BE2C (cell line): ENCODE measurements around the gene TMEM163.

Experiments
- DNase-seq: peaks from one replicate; pipeline ENCODE4 v3.0.0-alpha.2; 2020
- H3K27me3 ChIP-seq: fragments of 250-450 bp; sonication (Bioruptor Pico); 2 replicates; pipeline ENCODE4 v1.5.1; 2020; ENCODE audit warnings: mild to moderate bottlenecking
- H3K36me3 ChIP-seq: fragments of 250-450 bp; sonication (Bioruptor Pico); 2 replicates; pipeline ENCODE4 v1.5.1; 2020; ENCODE audit warnings: mild to moderate bottlenecking
- H3K4me1 ChIP-seq: fragments of 250-450 bp; sonication (Bioruptor Pico); 2 replicates; pipeline ENCODE4 v1.5.1; 2020
- H3K4me3 ChIP-seq: 2 replicates; pipeline ENCODE4 v1.5.1; 2011; ENCODE audit warnings: low read depth, low read length
- H3K9me3 ChIP-seq: fragments of 250-450 bp; sonication (Bioruptor Pico); 2 replicates; pipeline ENCODE4 v1.5.1; 2020
- TF ChIP-seq, protein P1 (sequence below): IDR thresholded peaks from 2 replicates; pipeline ENCODE4 v1.5.1; 2012; ENCODE audit warnings: mild to moderate bottlenecking, low read depth, low read length

TMEM163 gene

DNA sequence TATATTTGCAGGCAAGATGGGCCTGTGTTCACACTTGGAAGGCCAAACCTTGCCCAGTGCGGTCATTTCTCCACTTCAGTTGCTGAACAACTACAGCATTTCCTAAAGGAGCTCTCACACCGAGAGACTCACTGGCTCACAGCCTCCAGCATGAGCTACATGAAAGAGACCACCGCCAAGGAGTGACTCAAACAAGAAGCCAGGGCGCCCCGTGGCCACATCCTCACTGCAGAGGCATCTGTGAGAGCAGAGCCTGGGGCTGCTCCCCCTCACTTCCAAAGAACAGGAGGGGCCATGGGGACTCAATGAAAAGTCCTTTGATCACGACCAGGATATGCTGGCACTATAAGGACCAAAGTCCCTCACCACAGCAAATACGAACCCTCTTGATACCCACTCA is 50.0 kb downstream of the TMEM163 start:
- Histone ChIP-seq H3K4me1 (no peaks in the 10 kb centered on the region), H3K27me3 (no peaks in the 10 kb centered on the region), H3K36me3 (no peaks in the 10 kb centered on the region), H3K9me3 (no peaks in the 10 kb centered on the region), H3K4me3 (no peak overlapping the region)
- TF ChIP-seq, protein P1, sequence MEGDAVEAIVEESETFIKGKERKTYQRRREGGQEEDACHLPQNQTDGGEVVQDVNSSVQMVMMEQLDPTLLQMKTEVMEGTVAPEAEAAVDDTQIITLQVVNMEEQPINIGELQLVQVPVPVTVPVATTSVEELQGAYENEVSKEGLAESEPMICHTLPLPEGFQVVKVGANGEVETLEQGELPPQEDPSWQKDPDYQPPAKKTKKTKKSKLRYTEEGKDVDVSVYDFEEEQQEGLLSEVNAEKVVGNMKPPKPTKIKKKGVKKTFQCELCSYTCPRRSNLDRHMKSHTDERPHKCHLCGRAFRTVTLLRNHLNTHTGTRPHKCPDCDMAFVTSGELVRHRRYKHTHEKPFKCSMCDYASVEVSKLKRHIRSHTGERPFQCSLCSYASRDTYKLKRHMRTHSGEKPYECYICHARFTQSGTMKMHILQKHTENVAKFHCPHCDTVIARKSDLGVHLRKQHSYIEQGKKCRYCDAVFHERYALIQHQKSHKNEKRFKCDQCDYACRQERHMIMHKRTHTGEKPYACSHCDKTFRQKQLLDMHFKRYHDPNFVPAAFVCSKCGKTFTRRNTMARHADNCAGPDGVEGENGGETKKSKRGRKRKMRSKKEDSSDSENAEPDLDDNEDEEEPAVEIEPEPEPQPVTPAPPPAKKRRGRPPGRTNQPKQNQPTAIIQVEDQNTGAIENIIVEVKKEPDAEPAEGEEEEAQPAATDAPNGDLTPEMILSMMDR, result no peak
- DNase-seq, result no peak

DNA sequence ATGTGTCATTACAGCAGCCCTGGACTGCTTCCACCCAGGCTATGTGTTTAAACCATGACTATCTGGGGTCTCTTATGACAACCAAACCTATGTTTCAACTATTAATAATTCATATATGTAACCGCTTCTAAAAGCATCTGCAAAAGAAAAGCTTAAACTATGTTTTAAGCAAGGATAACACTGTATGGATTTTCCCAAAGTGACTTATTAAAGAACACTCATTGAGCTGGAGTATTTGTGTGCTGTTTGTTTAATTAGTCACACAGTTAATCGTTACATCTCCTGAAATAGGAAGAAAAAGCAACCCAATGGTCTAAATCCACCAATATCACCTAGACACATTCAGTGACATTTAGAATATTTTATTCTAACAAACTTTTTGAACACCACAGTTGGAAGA is 51.3 kb downstream of the TMEM163 start:
- TF ChIP-seq, protein P1, result no peak
- DNase-seq, result no peak
- H3K27me3 ChIP-seq, result no peaks in the 10 kb centered on the region
- no peaks in the 10 kb centered on the region for H3K36me3 ChIP-seq
- no peaks in the 10 kb centered on the region for H3K9me3 ChIP-seq
- no peak overlapping the region for H3K4me3 ChIP-seq
- no peaks in the 10 kb centered on the region for H3K4me1 ChIP-seq

DNA sequence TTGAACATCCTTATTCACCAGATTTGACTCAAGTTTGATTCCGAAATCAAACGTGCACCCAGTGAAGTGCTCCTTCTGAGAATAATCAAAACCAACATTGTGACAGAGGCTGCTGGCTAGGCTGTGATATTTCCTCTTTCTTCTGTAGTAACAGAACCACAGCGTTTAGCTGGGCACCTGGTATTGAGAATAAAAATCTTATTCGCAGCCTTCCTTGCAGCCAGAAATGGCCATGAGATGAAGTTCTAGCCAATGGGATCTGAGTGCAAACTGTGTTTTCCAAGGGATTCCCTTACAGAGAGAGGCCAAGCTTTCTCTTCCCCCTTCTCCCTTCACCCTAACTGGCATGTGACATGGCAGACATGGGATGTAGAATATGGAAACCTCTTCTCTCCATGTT is 51.7 kb downstream of the TMEM163 start:
- DNase-seq, result no peak
- H3K4me3 ChIP-seq, result no peak overlapping the region
- H3K36me3 ChIP-seq, result no peaks in the 10 kb centered on the region
- H3K27me3 ChIP-seq, result no peaks in the 10 kb centered on the region
- TF ChIP-seq, protein P1, result no peak
- no peaks in the 10 kb centered on the region for H3K9me3 ChIP-seq
- H3K4me1 ChIP-seq, result no peaks in the 10 kb centered on the region

DNA sequence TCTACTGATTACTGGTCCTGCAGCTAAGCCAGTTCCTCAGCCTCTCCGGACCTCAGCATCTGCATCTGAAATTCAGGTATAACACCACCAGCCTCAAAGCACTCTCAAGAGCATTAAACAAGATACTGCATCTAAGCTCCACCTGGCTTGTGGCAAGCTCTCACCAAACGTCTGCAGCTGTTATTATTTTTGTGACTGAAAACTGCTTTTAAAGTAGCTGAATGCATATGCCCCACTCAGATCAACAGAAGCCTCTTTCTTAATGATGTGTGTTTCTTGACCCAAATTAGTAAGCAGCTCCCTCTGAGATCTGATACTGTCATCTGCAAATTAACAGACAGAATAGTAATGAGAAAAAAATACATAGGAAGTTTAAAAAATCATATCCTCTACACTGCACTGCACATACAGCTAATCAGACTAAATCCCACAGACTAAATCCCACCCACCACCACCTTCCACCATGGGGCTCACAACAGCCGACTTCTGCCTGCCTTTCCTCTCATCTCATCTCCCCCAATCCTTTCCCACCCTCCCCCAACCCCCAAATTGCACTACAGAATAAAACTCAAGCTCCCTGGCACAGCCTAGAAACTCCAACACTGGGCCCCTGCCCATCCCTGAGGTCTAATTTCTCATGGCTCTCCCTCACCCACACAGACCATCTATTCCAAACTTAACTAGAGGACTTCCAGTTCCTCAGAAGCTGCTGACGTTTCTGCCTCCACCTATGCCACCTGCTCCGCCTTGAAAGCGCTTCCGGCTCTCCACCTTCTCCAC is 52.9 kb downstream of the TMEM163 start:
- no peak overlapping the region for H3K4me3 ChIP-seq
- H3K27me3 ChIP-seq, result no peaks in the 10 kb centered on the region
- H3K4me1 ChIP-seq, result no peaks in the 10 kb centered on the region
- H3K9me3 ChIP-seq, result no peaks in the 10 kb centered on the region
- no peak for DNase-seq
- TF ChIP-seq, protein P1, result no peak
- no peaks in the 10 kb centered on the region for H3K36me3 ChIP-seq

DNA sequence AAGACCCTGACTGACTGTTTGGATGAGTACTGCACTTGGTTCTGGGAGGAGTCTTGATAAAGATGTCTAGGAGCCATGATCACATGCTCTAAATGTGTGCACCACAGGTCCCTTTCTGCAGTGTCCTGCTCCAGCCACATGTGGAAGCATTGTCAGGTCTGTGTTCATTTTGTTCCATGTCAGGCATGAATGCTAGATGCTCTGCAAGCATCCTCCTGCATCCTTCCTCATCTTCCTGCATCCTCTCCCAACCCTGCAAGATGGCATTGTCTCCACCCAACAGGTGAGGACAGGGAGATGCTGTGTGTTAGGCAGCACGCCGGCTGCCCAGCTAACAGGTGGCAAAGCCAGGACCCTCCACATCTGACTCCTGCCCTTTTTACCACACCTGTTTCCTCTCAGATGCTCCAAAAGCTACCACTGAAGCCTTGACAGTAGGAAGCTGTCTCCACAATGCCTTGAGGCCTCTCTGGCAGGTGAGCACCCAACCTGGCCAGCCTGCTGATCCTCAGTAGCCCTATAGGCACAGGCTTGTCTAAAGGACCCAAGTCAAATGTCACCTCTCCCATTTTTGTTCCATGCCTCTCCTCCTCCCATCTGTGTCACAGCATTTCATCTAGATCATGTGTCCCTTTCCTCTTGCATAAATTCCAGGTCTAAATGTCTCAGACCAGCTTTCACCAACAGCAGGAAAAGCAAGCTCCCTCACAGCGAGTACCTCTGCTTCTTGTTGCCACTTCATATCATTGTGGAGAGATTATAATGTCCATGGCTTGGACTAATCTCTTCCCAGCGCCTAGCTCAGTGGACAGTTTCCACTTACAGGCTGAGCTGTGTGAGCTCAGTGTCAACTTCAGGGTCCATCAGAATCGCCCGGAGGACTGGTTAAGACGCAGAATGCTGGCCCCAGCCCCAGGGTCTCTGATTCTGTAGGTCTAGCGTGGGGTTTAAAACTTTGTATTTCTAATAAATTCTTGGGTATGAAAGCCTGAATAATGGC is 55.0 kb downstream of the TMEM163 start:
- H3K4me1 ChIP-seq, result no peaks in the 10 kb centered on the region
- H3K9me3 ChIP-seq, result no peaks in the 10 kb centered on the region
- no peak overlapping the region for H3K4me3 ChIP-seq

More for the DNA sequence above, 55.0 kb downstream of the TMEM163 start:
- TF ChIP-seq, protein P1, result no peak
- H3K27me3 ChIP-seq, result no peaks in the 10 kb centered on the region
- DNase-seq, result no peak
- H3K36me3 ChIP-seq, result no peaks in the 10 kb centered on the region
